ENCODE results near the gene RSPO4.

Gene RSPO4

GRCh38 chr20:1001911-1002681, at the start of gene RSPO4:
Gene RSPO4 (minus strand): TSS chr20:1002311. CDS start chr20:1002164, 147 bp downstream.
- H3K9me3 ChIP-seq (ENCODE audit: low read depth, low read length): no peaks in the 10 kb centered on the region
- no peak for TF ChIP-seq FOXP2 (optimal IDR thresholded peaks at IDR 0.05; ENCODE audit: control extremely low read depth, extremely low read length, insufficient read depth)
- no peak for TF ChIP-seq POLR2AphosphoS5 (IDR thresholded peaks at IDR 0.05; ENCODE audit: borderline replicate concordance, low read depth, low read length)
- TF ChIP-seq EZH2 (IDR thresholded peaks at IDR 0.05): no peak
- H3K27ac ChIP-seq: no peak within 1 kb of the TSS
- no peaks in the 10 kb centered on the region for H3K36me3 ChIP-seq (ENCODE audit: insufficient read depth, low read length)
- H3K9ac ChIP-seq (ENCODE audit: insufficient read length): no peak within 1 kb of the TSS
- DNase-seq (ENCODE audit: low read depth, low spot score): no peak
- no peak within 1 kb of the TSS for H3K4me3 ChIP-seq

GRCh38 chr20:1050440-1050839, 48.3 kb upstream of the RSPO4 start:
- no peak overlapping the region for H3K9ac ChIP-seq (ENCODE audit: insufficient read length)
- H3K36me3 ChIP-seq (ENCODE audit: insufficient read depth, low read length): no peaks in the 10 kb centered on the region
- no peak overlapping the region for H3K4me3 ChIP-seq
- TF ChIP-seq POLR2AphosphoS5 (IDR thresholded peaks at IDR 0.05; ENCODE audit: borderline replicate concordance, low read depth, low read length): no peak
- TF ChIP-seq EZH2 (IDR thresholded peaks at IDR 0.05): no peak
- TF ChIP-seq FOXP2 (optimal IDR thresholded peaks at IDR 0.05; ENCODE audit: control extremely low read depth, extremely low read length, insufficient read depth): no peak
- no peak for DNase-seq (ENCODE audit: low read depth, low spot score)
- H3K9me3 ChIP-seq (ENCODE audit: low read depth, low read length): no peaks in the 10 kb centered on the region
- no peak overlapping the region for H3K27ac ChIP-seq

- TF ChIP-seq FOXP2 (optimal IDR thresholded peaks at IDR 0.05; ENCODE audit: control extremely low read depth, extremely low read length, insufficient read depth): no peak
- no peak for TF ChIP-seq POLR2AphosphoS5 (IDR thresholded peaks at IDR 0.05; ENCODE audit: borderline replicate concordance, low read depth, low read length)
- TF ChIP-seq EZH2 (IDR thresholded peaks at IDR 0.05): no peak
- Histone ChIP-seq H3K4me3 (no peak overlapping the region), H3K36me3 (ENCODE audit: insufficient read depth, low read length) (no peaks in the 10 kb centered on the region), H3K9me3 (ENCODE audit: low read depth, low read length) (no peaks in the 10 kb centered on the region), H3K27ac (no peak overlapping the region), H3K9ac (ENCODE audit: insufficient read length) (no peak overlapping the region)
- DNase-seq (ENCODE audit: low read depth, low spot score): no peak
Measured at GRCh38 chr20:1045860-1046418, 43.8 kb upstream of the RSPO4 start.

GRCh38 chr20:1041845-1042390, 39.8 kb upstream of the RSPO4 start:
- no peak for DNase-seq (ENCODE audit: low read depth, low spot score)
- Histone ChIP-seq H3K27ac (no peak overlapping the region), H3K36me3 (ENCODE audit: insufficient read depth, low read length) (no peaks in the 10 kb centered on the region), H3K9ac (ENCODE audit: insufficient read length) (no peak overlapping the region), H3K4me3 (no peak overlapping the region), H3K9me3 (ENCODE audit: low read depth, low read length) (no peaks in the 10 kb centered on the region)
- TF ChIP-seq POLR2AphosphoS5 (IDR thresholded peaks at IDR 0.05; ENCODE audit: borderline replicate concordance, low read depth, low read length): no peak
- TF ChIP-seq EZH2 (IDR thresholded peaks at IDR 0.05): no peak
- TF ChIP-seq FOXP2 (optimal IDR thresholded peaks at IDR 0.05; ENCODE audit: control extremely low read depth, extremely low read length, insufficient read depth): no peak

GRCh38 chr20:1038205-1038604, 36.1 kb upstream of the RSPO4 start:
- no peak for DNase-seq (ENCODE audit: low read depth, low spot score)
- TF ChIP-seq POLR2AphosphoS5 (IDR thresholded peaks at IDR 0.05; ENCODE audit: borderline replicate concordance, low read depth, low read length) (no peak), EZH2 (IDR thresholded peaks at IDR 0.05) (no peak), FOXP2 (optimal IDR thresholded peaks at IDR 0.05; ENCODE audit: control extremely low read depth, extremely low read length, insufficient read depth) (no peak)

GRCh38 chr20:1037039-1037438, 34.9 kb upstream of the RSPO4 start:
- Histone ChIP-seq H3K36me3 (ENCODE audit: insufficient read depth, low read length) (no peaks in the 10 kb centered on the region), H3K4me3 (no peak overlapping the region), H3K27ac (no peak overlapping the region), H3K9ac (ENCODE audit: insufficient read length) (no peak overlapping the region), H3K9me3 (ENCODE audit: low read depth, low read length) (no peaks in the 10 kb centered on the region)
- TF ChIP-seq FOXP2 (optimal IDR thresholded peaks at IDR 0.05; ENCODE audit: control extremely low read depth, extremely low read length, insufficient read depth) (no peak), POLR2AphosphoS5 (IDR thresholded peaks at IDR 0.05; ENCODE audit: borderline replicate concordance, low read depth, low read length) (no peak)
- DNase-seq (ENCODE audit: low read depth, low spot score): no peak

More at GRCh38 chr20:1038205-1038604, 36.1 kb upstream of the RSPO4 start:
- Histone ChIP-seq H3K9me3 (ENCODE audit: low read depth, low read length) (no peaks in the 10 kb centered on the region), H3K9ac (ENCODE audit: insufficient read length) (no peak overlapping the region), H3K36me3 (ENCODE audit: insufficient read depth, low read length) (no peaks in the 10 kb centered on the region), H3K27ac (no peak overlapping the region), H3K4me3 (no peak overlapping the region)

- no peak for DNase-seq (ENCODE audit: low read depth, low spot score)
- no peak for TF ChIP-seq POLR2AphosphoS5 (IDR thresholded peaks at IDR 0.05; ENCODE audit: borderline replicate concordance, low read depth, low read length)
- no peak overlapping the region for H3K4me3 ChIP-seq
- H3K9ac ChIP-seq (ENCODE audit: insufficient read length): no peak overlapping the region
- no peaks in the 10 kb centered on the region for H3K36me3 ChIP-seq (ENCODE audit: insufficient read depth, low read length)
- no peaks in the 10 kb centered on the region for H3K9me3 ChIP-seq (ENCODE audit: low read depth, low read length)
- H3K27ac ChIP-seq: no peak overlapping the region
Measured at GRCh38 chr20:1035466-1035865, 33.4 kb upstream of the RSPO4 start.

GRCh38 chr20:1034415-1034789, 32.3 kb upstream of the RSPO4 start:
- TF ChIP-seq EZH2 (IDR thresholded peaks at IDR 0.05) (no peak), POLR2AphosphoS5 (IDR thresholded peaks at IDR 0.05; ENCODE audit: borderline replicate concordance, low read depth, low read length) (no peak), FOXP2 (optimal IDR thresholded peaks at IDR 0.05; ENCODE audit: control extremely low read depth, extremely low read length, insufficient read depth) (no peak)
- no peak overlapping the region for H3K9ac ChIP-seq (ENCODE audit: insufficient read length)
- H3K9me3 ChIP-seq (ENCODE audit: low read depth, low read length): no peaks in the 10 kb centered on the region
- no peak for DNase-seq (ENCODE audit: low read depth, low spot score)
- H3K4me3 ChIP-seq: no peak overlapping the region
- no peaks in the 10 kb centered on the region for H3K36me3 ChIP-seq (ENCODE audit: insufficient read depth, low read length)
- no peak overlapping the region for H3K27ac ChIP-seq
